Transverse colon (tissue), 4 donors: ENCODE results near the gene ALK. TPM values are rescaled to one million over a fixed set of nuclear protein-coding genes. Genes with fewer than 3 reads are reported as not detected.

Experiments used
- DNase-seq: peaks from one replicate; pipeline ENCODE4 v3.0.0-alpha.2; 2019
- H3K27ac ChIP-seq, 4 donors: fragments of 200-600 bp; sonication (generic); 2 replicates each; pipeline ENCODE4 v1.5.1; 2016 to 2018; ENCODE audit warnings: inconsistent platforms in 4 of 4
- H3K27me3 ChIP-seq: fragments of 200-600 bp; sonication (generic); 2 replicates; pipeline ENCODE4 v1.5.1; 2017; ENCODE audit warnings: inconsistent platforms
- H3K36me3 ChIP-seq, 4 donors: fragments of 200-600 bp; sonication (generic); 2 replicates each; pipeline ENCODE4 v1.5.1; 2017 to 2019; ENCODE audit warnings: inconsistent platforms in 4 of 4
- H3K4me1 ChIP-seq, 4 donors: fragments of 200-600 bp; sonication (generic); 2 replicates each; pipeline ENCODE4 v1.5.1; 2017 to 2020; ENCODE audit warnings: inconsistent platforms in 4 of 4
- H3K4me3 ChIP-seq, 4 donors: fragments of 200-600 bp; sonication (generic); 1 replicate in 1 of 4; 2 replicates in 3 of 4; pipeline versions ENCODE4 v1.5.1 to v1.6.1; 2017 to 2019; ENCODE audit warnings: inconsistent platforms in 4 of 4
- H3K9me3 ChIP-seq, 2 donors: fragments of 200-600 bp; sonication (generic); 2 replicates each; pipeline ENCODE4 v1.5.1; 2017 to 2019; ENCODE audit warnings: inconsistent platforms in 2 of 2
- EP300 ChIP-seq: sonication (generic); formaldehyde crosslinking; IDR thresholded peaks from one replicate; pipeline ENCODE4 v1.6.1; 2017; ENCODE audit warnings: antibody characterized with exemption, low read depth
- POLR2A ChIP-seq: fragments of 450-650 bp; IDR thresholded peaks from one replicate; pipeline ENCODE4 v1.6.1; 2016; ENCODE audit warnings: antibody characterized with exemption, mild to moderate bottlenecking, moderate library complexity
- POLR2AphosphoS5 ChIP-seq, 3 donors: sonication (generic); formaldehyde crosslinking; IDR thresholded peaks; one replicate each; pipeline ENCODE4 v1.6.1; 2016; ENCODE audit warnings: antibody characterized with exemption in 3 of 3
- WGBS, 2 donors: methylation state at CpG; one replicate each; pipeline ENCODE4 v1.1.5; 2018; ENCODE audit warnings: low coverage in 1 of 2; 5-methylcytosine and 5-hydroxymethylcytosine counted together
- in situ Hi-C, 4 donors: fragments of 200-750 bp; cut with MboI; loops; one replicate each; pipeline versions ENCODE4 v1.15.0 to v1.15.1; 2017; ENCODE audit warnings: low sequenced_read_pairs in 3 of 4, low pct_ligation_motif_present in 1 of 4, low pct_unique_long_range_greater_than_20kb in 1 of 4
- intact Hi-C: fragments of 100-400 bp; cut with DNase I; formaldehyde crosslinking; loops from one replicate; pipeline ENCODE4 v1.15.1; 2023; ENCODE audit warnings: low total_unique reads
- total RNA-seq, 4 donors: library from RNA; depleted of rRNA; stranded (reverse); fragments of >200 nt; gene quantifications; one replicate each; pipeline ENCODE4 v1.1.0, GENCODE V29; 2016
- TF ChIP-seq, protein P1 (sequence below), 5 experiments: fragments of 200-600 bp in 3 of 5; fragments of 450-650 bp in 2 of 5; sonication (generic) in 3 of 5; IDR thresholded peaks; 1 replicate in 2 of 5; 2 replicates in 3 of 5; pipeline ENCODE4 v1.5.1; 2016 to 2017; ENCODE audit warnings: antibody characterized with exemption in 5 of 5, inconsistent platforms in 3 of 5, mild to moderate bottlenecking in 2 of 5, moderate library complexity in 1 of 5

The ALK gene
- total RNA-seq, 4 donors from 2014 or later = 0.32 to 0.82 TPM; not detected in 2

DNA sequence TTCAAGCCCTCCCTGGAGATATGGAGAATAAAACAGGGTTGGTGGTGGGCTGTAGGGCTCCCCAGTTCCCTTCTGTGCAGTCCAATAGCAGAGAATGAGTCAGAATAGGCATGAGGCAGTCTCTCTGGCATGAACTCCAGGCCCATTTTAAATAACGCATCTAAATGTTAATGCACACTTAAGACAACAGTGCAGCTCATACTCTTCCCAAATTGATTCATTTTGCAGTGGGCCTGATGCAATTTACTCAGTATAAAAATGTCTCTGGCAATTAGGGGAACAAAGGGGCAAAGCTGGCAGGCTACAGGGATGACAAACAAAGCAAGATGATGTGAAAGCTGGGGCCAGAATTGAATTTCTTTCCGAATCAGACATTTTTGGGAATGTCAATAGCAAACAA, 403.4 kb downstream of the ALK start:
- Histone ChIP-seq H3K27ac (no peak overlapping the region), H3K4me3 (no peak overlapping the region), H3K9me3 (no peaks in the 10 kb centered on the region), H3K4me1 (no peaks in the 10 kb centered on the region), H3K36me3 (no peaks in the 10 kb centered on the region), H3K27me3 (no peaks in the 10 kb centered on the region)
- no peak for DNase-seq
- TF ChIP-seq POLR2AphosphoS5 (IDR thresholded peaks at IDR 0.05) = no peak
- TF ChIP-seq EP300 = no peak
- TF ChIP-seq, protein P1, sequence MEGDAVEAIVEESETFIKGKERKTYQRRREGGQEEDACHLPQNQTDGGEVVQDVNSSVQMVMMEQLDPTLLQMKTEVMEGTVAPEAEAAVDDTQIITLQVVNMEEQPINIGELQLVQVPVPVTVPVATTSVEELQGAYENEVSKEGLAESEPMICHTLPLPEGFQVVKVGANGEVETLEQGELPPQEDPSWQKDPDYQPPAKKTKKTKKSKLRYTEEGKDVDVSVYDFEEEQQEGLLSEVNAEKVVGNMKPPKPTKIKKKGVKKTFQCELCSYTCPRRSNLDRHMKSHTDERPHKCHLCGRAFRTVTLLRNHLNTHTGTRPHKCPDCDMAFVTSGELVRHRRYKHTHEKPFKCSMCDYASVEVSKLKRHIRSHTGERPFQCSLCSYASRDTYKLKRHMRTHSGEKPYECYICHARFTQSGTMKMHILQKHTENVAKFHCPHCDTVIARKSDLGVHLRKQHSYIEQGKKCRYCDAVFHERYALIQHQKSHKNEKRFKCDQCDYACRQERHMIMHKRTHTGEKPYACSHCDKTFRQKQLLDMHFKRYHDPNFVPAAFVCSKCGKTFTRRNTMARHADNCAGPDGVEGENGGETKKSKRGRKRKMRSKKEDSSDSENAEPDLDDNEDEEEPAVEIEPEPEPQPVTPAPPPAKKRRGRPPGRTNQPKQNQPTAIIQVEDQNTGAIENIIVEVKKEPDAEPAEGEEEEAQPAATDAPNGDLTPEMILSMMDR (IDR thresholded peaks at IDR 0.05) = no peak
- TF ChIP-seq POLR2A = no peak
- intact Hi-C loops = no loop called here
- in situ Hi-C loops = no loop called here
- WGBS, 2 donors = 77 to 83% methylated on average over 1 to 2 of the region's 2 CpGs

DNA sequence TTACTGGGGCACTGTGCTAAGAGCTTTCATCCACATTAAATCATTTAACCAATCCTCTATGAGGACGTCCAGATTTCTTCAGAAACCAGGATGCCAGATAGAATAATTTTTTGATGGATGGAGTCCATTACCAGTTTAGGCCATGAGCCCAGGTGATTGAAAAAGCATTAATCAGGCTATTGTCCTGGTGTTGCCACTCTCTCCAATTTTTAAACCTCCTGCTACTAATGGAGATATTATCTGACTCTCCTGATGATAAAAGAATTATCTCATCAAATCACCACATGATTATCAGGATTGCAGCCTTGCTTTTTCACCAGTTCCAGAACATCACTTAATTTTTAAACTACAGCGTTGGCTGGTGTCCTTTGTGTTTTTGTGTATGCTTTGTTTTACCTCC, 404.0 kb downstream of the ALK start:
- H3K27ac ChIP-seq = no peak overlapping the region
- in situ Hi-C loops = no loop called here
- no peak overlapping the region for H3K4me3 ChIP-seq
- intact Hi-C loops = no loop called here
- no peak for DNase-seq
- H3K4me1 ChIP-seq = no peaks in the 10 kb centered on the region
- no peaks in the 10 kb centered on the region for H3K27me3 ChIP-seq
- TF ChIP-seq POLR2A (no peak), POLR2AphosphoS5 (IDR thresholded peaks at IDR 0.05) (no peak), EP300 (no peak)
- TF ChIP-seq, protein P1 (IDR thresholded peaks at IDR 0.05) = no peak
- H3K36me3 ChIP-seq = no peaks in the 10 kb centered on the region
- WGBS, 2 donors = 67 to 79% methylated on average over 1 to 2 of the region's 2 CpGs
- H3K9me3 ChIP-seq = no peaks in the 10 kb centered on the region

DNA sequence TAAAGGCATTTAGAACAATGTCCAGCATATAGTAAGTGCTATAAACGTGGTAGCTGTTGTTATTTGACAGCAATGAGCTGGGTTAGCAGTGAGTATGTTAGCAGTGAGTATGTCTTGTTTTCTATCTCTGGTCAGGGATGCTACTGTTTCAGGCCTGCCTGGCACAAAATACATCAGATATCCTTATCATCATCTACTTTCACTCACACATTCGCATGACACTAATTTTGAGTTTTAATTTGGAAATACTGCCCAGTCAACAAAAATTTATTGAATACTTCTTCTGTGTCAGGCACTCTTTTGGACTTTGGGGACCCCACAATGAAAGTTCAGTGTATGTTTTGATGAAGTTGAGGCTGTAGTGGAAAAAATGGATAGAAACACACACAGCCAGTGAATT, 404.6 kb downstream of the ALK start:
- H3K9me3 ChIP-seq = no peaks in the 10 kb centered on the region
- 57 to 71% methylated on average over 2 of the region's 2 CpGs for WGBS, 2 donors
- DNase-seq = no peak
- intact Hi-C loops = no loop called here
- in situ Hi-C loops = no loop called here
- no peaks in the 10 kb centered on the region for H3K4me1 ChIP-seq
- H3K27ac ChIP-seq = no peak overlapping the region
- H3K27me3 ChIP-seq = no peaks in the 10 kb centered on the region
- no peak overlapping the region for H3K4me3 ChIP-seq
- no peaks in the 10 kb centered on the region for H3K36me3 ChIP-seq
- TF ChIP-seq POLR2AphosphoS5 (IDR thresholded peaks at IDR 0.05) (no peak), POLR2A (no peak), EP300 (no peak)
- TF ChIP-seq, protein P1 (IDR thresholded peaks at IDR 0.05) = no peak

DNA sequence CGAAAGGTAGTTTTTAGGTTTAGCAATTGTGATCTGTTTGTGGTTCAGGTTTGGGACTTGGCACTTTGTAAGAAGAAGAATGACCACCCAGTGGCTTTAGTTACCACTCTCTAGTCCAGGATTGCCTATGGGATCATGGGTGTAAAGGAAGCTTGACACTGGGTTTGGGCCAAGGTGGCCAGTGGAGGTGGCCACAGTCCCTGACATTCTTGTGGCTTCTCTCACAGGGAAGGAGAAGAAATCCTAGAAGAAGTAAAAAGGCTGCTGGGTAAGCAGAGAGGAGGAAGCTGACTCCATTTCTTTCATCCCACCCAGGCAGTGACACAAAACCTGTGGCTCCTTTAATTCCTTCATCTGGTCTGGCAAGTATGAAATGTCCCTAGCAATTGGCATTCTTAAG, 411.5 kb downstream of the ALK start:
- Histone ChIP-seq H3K36me3 (no peaks in the 10 kb centered on the region), H3K4me3 (no peak overlapping the region), H3K9me3 (no peaks in the 10 kb centered on the region), H3K27ac (no peak overlapping the region), H3K27me3 (no peaks in the 10 kb centered on the region), H3K4me1 (no peaks in the 10 kb centered on the region)
- DNase-seq = no peak
- 64 to 71% methylated on average over 1 of the region's 1 CpG for WGBS, 2 donors
- TF ChIP-seq POLR2AphosphoS5 (IDR thresholded peaks at IDR 0.05) = no peak
- no peak for TF ChIP-seq EP300
- TF ChIP-seq POLR2A = no peak
- TF ChIP-seq, protein P1 (IDR thresholded peaks at IDR 0.05) = no peak
- in situ Hi-C loops = no loop called here
- intact Hi-C loops = no loop called here
